HG03558 (cell line): ENCODE measurements around the gene UGT2B15.
"Not testable (repeated sequence)": the region's sequence is repeated elsewhere in the genome, so short reads cannot be mapped to it uniquely, and the experiment has no call there.

Experiments
- ATAC-seq: cut with Tn5 transposase; IDR thresholded peaks from one replicate; pipeline ENCODE4 v1.9.1; 2021; ENCODE audit warnings: moderate number of reproducible peaks; ENCODE audit not compliant: unreplicated experiment; ENCODE audit errors: extremely low read depth

The UGT2B15 gene

GRCh38 chr4:68670479-68670939 lies at the start of gene UGT2B15:
Gene UGT2B15, minus strand, starts transcription at chr4:68670652. Its CDS starts 34 bp downstream, at chr4:68670618.
- not testable (repeated sequence) for ATAC-seq

- ATAC-seq: no peak
Measured at GRCh38 chr4:68719075-68719473, 48.6 kb upstream of the UGT2B15 start.

- no peak for ATAC-seq
Measured at GRCh38 chr4:68718447-68719074, 48.1 kb upstream of the UGT2B15 start.

- no peak for ATAC-seq
Measured at GRCh38 chr4:68717999-68718398, 47.5 kb upstream of the UGT2B15 start.

- no peak for ATAC-seq
Measured at GRCh38 chr4:68714400-68714799, 43.9 kb upstream of the UGT2B15 start.

- no peak for ATAC-seq
Measured at GRCh38 chr4:68712207-68712606, 41.8 kb upstream of the UGT2B15 start.

- ATAC-seq: no peak
Measured at GRCh38 chr4:68708566-68708965, 38.1 kb upstream of the UGT2B15 start.

- ATAC-seq: not testable (repeated sequence)
Measured at GRCh38 chr4:68703168-68703567, 32.7 kb upstream of the UGT2B15 start.

GRCh38 chr4:68700152-68700551 lies 29.7 kb upstream of the UGT2B15 start:
- no peak for ATAC-seq

- no peak for ATAC-seq
Measured at GRCh38 chr4:68693325-68694075, 23.0 kb upstream of the UGT2B15 start.

GRCh38 chr4:68691186-68691585 lies 20.7 kb upstream of the UGT2B15 start:
- no peak for ATAC-seq

- no peak for ATAC-seq
Measured at GRCh38 chr4:68683034-68683433, 12.6 kb upstream of the UGT2B15 start.

GRCh38 chr4:68681298-68681697 lies 10.8 kb upstream of the UGT2B15 start:
- ATAC-seq: not testable (repeated sequence)

GRCh38 chr4:68673143-68673542 lies 2.7 kb upstream of the UGT2B15 start:
- no peak for ATAC-seq

GRCh38 chr4:68671217-68671616 lies 765 bp upstream of the UGT2B15 start:
- not testable (repeated sequence) for ATAC-seq

GRCh38 chr4:68668537-68669163 lies 1.8 kb downstream of the UGT2B15 start:
- not testable (repeated sequence) for ATAC-seq

GRCh38 chr4:68667551-68667950 lies 2.9 kb downstream of the UGT2B15 start:
- ATAC-seq: not testable (repeated sequence)

- ATAC-seq: not testable (repeated sequence)
Measured at GRCh38 chr4:68664721-68665120, 5.7 kb downstream of the UGT2B15 start.

GRCh38 chr4:68662836-68663574 lies 7.4 kb downstream of the UGT2B15 start:
- not testable (repeated sequence) for ATAC-seq

GRCh38 chr4:68658672-68659071 lies 11.8 kb downstream of the UGT2B15 start:
- no peak for ATAC-seq
